HG03060 (cell line): ENCODE results near the gene GPR158.

Source experiments
- ATAC-seq: cut with Tn5 transposase; IDR thresholded peaks from one replicate; pipeline ENCODE4 v1.9.1; 2021; ENCODE audit warnings: low read depth, moderate number of reproducible peaks; ENCODE audit not compliant: unreplicated experiment

Gene GPR158

GRCh38 chr10:25651534-25651933, 476.7 kb downstream of the GPR158 start:
- no peak for ATAC-seq
